HG03045 (cell line): Measurements from ENCODE around the gene MACF1.

ENCODE experiments used
- ATAC-seq: cut with Tn5 transposase; IDR thresholded peaks from one replicate; pipeline ENCODE4 v1.9.1; 2021; ENCODE audit warnings: mild to moderate bottlenecking, moderate library complexity; ENCODE audit not compliant: unreplicated experiment

MACF1 gene

GRCh38 chr1:39344394-39345154 is 140.1 kb downstream of the MACF1 start:
- no peak for ATAC-seq

- no peak for ATAC-seq
Observed at GRCh38 chr1:39346872-39347271, 142.4 kb downstream of the MACF1 start.

GRCh38 chr1:39348278-39348677 is 143.8 kb downstream of the MACF1 start:
- no peak for ATAC-seq

GRCh38 chr1:39352881-39353280 is 148.4 kb downstream of the MACF1 start:
- no peak for ATAC-seq

GRCh38 chr1:39354572-39354971 is 150.1 kb downstream of the MACF1 start:
- ATAC-seq: no peak

- no peak for ATAC-seq
Observed at GRCh38 chr1:39358491-39358890, 154.0 kb downstream of the MACF1 start.

- no peak for ATAC-seq
Observed at GRCh38 chr1:39359028-39359570, 154.6 kb downstream of the MACF1 start.

- ATAC-seq: no peak
Observed at GRCh38 chr1:39360731-39361130, 156.2 kb downstream of the MACF1 start.

- ATAC-seq: no peak
Observed at GRCh38 chr1:39361446-39361845, 157.0 kb downstream of the MACF1 start.

- ATAC-seq: no peak
Observed at GRCh38 chr1:39363267-39363666, 158.8 kb downstream of the MACF1 start.

- no peak for ATAC-seq
Observed at GRCh38 chr1:39368045-39368444, 163.6 kb downstream of the MACF1 start.

GRCh38 chr1:39369565-39369964 is 165.1 kb downstream of the MACF1 start:
- ATAC-seq: no peak

GRCh38 chr1:39370602-39371001 is 166.1 kb downstream of the MACF1 start:
- no peak for ATAC-seq

GRCh38 chr1:39372105-39372504 is 167.6 kb downstream of the MACF1 start:
- no peak for ATAC-seq

- no peak for ATAC-seq
Observed at GRCh38 chr1:39376656-39377055, 172.2 kb downstream of the MACF1 start.

- no peak for ATAC-seq
Observed at GRCh38 chr1:39378377-39378776, 173.9 kb downstream of the MACF1 start.

- ATAC-seq: no peak
Observed at GRCh38 chr1:39379187-39379586, 174.7 kb downstream of the MACF1 start.

GRCh38 chr1:39380036-39380435 is 175.5 kb downstream of the MACF1 start:
- ATAC-seq: no peak

- ATAC-seq: no peak
Observed at GRCh38 chr1:39381839-39382238, 177.3 kb downstream of the MACF1 start.

GRCh38 chr1:39384305-39384704 is 179.8 kb downstream of the MACF1 start:
- ATAC-seq: no peak

GRCh38 chr1:39385067-39385988 is 180.8 kb downstream of the MACF1 start:
- no peak for ATAC-seq

- no peak for ATAC-seq
Observed at GRCh38 chr1:39386997-39387396, 182.5 kb downstream of the MACF1 start.
